Stomach smooth muscle (tissue), 2 donors: ENCODE measurements around the gene MDM2.

Experiments used
- H3K27ac ChIP-seq: one replicate; pipeline ENCODE4 v1.7.0; 2013; ENCODE audit warnings: mild to moderate bottlenecking, low read length, inconsistent platforms
- H3K27me3 ChIP-seq, 2 donors: one replicate each; pipeline ENCODE4 v1.7.0; 2013; ENCODE audit warnings: low read length in 2 of 2; ENCODE audit not compliant: insufficient read depth in 2 of 2, control insufficient read depth in 1 of 2
- H3K36me3 ChIP-seq, 2 donors: one replicate each; pipeline ENCODE4 v1.7.0; 2013; ENCODE audit warnings: low read length in 2 of 2; ENCODE audit not compliant: control insufficient read depth in 2 of 2, insufficient read depth in 2 of 2
- H3K4me1 ChIP-seq: one replicate; pipeline ENCODE4 v1.7.0; 2013; ENCODE audit warnings: low read length; ENCODE audit not compliant: control insufficient read depth, insufficient read depth
- H3K4me3 ChIP-seq, 2 donors: one replicate each; pipeline ENCODE4 v1.7.0; 2013; ENCODE audit warnings: low read length in 2 of 2
- H3K9ac ChIP-seq, 2 donors: one replicate each; pipeline ENCODE4 v1.7.0; 2013; ENCODE audit warnings: low read length in 2 of 2, mild to moderate bottlenecking in 1 of 2
- H3K9me3 ChIP-seq, 2 donors: one replicate each; pipeline ENCODE4 v1.7.0; 2013; ENCODE audit warnings: low read length in 2 of 2; ENCODE audit not compliant: control insufficient read depth in 2 of 2
- donor health status: healthy.
- donor health status: Pancreatic carcinoma.

MDM2 gene

GRCh38 chr12:68882251-68882964 is 74.4 kb downstream of the MDM2 start:
- Histone ChIP-seq H3K4me3 (no peak overlapping the region), H3K4me1 (no peaks in the 10 kb centered on the region), H3K27me3 (no peaks in the 10 kb centered on the region), H3K27ac (no peak overlapping the region), H3K36me3 (no peaks in the 10 kb centered on the region), H3K9ac (no peak overlapping the region), H3K9me3 (peaks cover 0 to 4% of the 10 kb centered on the region in 2 donors)

GRCh38 chr12:68883151-68883550 is 75.2 kb downstream of the MDM2 start:
- no peak overlapping the region for H3K27ac ChIP-seq
- H3K4me1 ChIP-seq, result no peaks in the 10 kb centered on the region
- no peaks in the 10 kb centered on the region for H3K36me3 ChIP-seq
- no peaks in the 10 kb centered on the region for H3K27me3 ChIP-seq
- peaks cover 0 to 4% of the 10 kb centered on the region in 2 donors for H3K9me3 ChIP-seq
- no peak overlapping the region for H3K9ac ChIP-seq
- no peak overlapping the region for H3K4me3 ChIP-seq

GRCh38 chr12:68884251-68884650 is 76.3 kb downstream of the MDM2 start:
- no peak overlapping the region for H3K27ac ChIP-seq
- no peak overlapping the region for H3K9ac ChIP-seq
- no peaks in the 10 kb centered on the region for H3K27me3 ChIP-seq
- H3K36me3 ChIP-seq, result no peaks in the 10 kb centered on the region
- H3K9me3 ChIP-seq, result no peaks in the 10 kb centered on the region
- H3K4me3 ChIP-seq, result no peak overlapping the region
- H3K4me1 ChIP-seq, result no peaks in the 10 kb centered on the region

GRCh38 chr12:68885381-68885780 is 77.4 kb downstream of the MDM2 start:
- no peaks in the 10 kb centered on the region for H3K36me3 ChIP-seq
- H3K27ac ChIP-seq, result no peak overlapping the region
- no peaks in the 10 kb centered on the region for H3K4me1 ChIP-seq
- H3K9ac ChIP-seq, result no peak overlapping the region
- H3K27me3 ChIP-seq, result no peaks in the 10 kb centered on the region
- H3K4me3 ChIP-seq, result no peak overlapping the region
- H3K9me3 ChIP-seq, result no peaks in the 10 kb centered on the region

GRCh38 chr12:68886636-68887572 is 78.9 kb downstream of the MDM2 start:
- Histone ChIP-seq H3K9me3 (no peaks in the 10 kb centered on the region), H3K27me3 (no peaks in the 10 kb centered on the region), H3K4me1 (no peaks in the 10 kb centered on the region), H3K9ac (no peak overlapping the region), H3K27ac (no peak overlapping the region), H3K36me3 (no peaks in the 10 kb centered on the region), H3K4me3 (no peak overlapping the region)

GRCh38 chr12:68887641-68888040 is 79.7 kb downstream of the MDM2 start:
- no peak overlapping the region for H3K9ac ChIP-seq
- H3K27me3 ChIP-seq, result no peaks in the 10 kb centered on the region
- no peak overlapping the region for H3K4me3 ChIP-seq
- no peak overlapping the region for H3K27ac ChIP-seq
- no peaks in the 10 kb centered on the region for H3K9me3 ChIP-seq
- H3K36me3 ChIP-seq, result no peaks in the 10 kb centered on the region
- H3K4me1 ChIP-seq, result no peaks in the 10 kb centered on the region

GRCh38 chr12:68888243-68888642 is 80.3 kb downstream of the MDM2 start:
- no peak overlapping the region for H3K4me3 ChIP-seq
- H3K27ac ChIP-seq, result no peak overlapping the region
- H3K9ac ChIP-seq, result no peak overlapping the region
- H3K36me3 ChIP-seq, result no peaks in the 10 kb centered on the region
- no peaks in the 10 kb centered on the region for H3K4me1 ChIP-seq
- no peaks in the 10 kb centered on the region for H3K9me3 ChIP-seq
- H3K27me3 ChIP-seq, result no peaks in the 10 kb centered on the region

- H3K36me3 ChIP-seq, result no peaks in the 10 kb centered on the region
- H3K4me1 ChIP-seq, result no peaks in the 10 kb centered on the region
- H3K9ac ChIP-seq, result no peak overlapping the region
- H3K9me3 ChIP-seq, result no peaks in the 10 kb centered on the region
- no peak overlapping the region for H3K27ac ChIP-seq
- no peaks in the 10 kb centered on the region for H3K27me3 ChIP-seq
- no peak overlapping the region for H3K4me3 ChIP-seq
Measured at GRCh38 chr12:68890701-68891113, 82.7 kb downstream of the MDM2 start.

- Histone ChIP-seq H3K4me1 (no peaks in the 10 kb centered on the region), H3K9me3 (no peaks in the 10 kb centered on the region), H3K27ac (no peak overlapping the region), H3K27me3 (no peaks in the 10 kb centered on the region), H3K9ac (no peak overlapping the region), H3K36me3 (no peaks in the 10 kb centered on the region), H3K4me3 (no peak overlapping the region)
Measured at GRCh38 chr12:68891141-68891540, 83.2 kb downstream of the MDM2 start.

GRCh38 chr12:68893201-68893600 is 85.2 kb downstream of the MDM2 start:
- H3K27ac ChIP-seq, result no peak overlapping the region
- H3K9ac ChIP-seq, result no peak overlapping the region
- no peaks in the 10 kb centered on the region for H3K9me3 ChIP-seq
- no peaks in the 10 kb centered on the region for H3K36me3 ChIP-seq
- no peaks in the 10 kb centered on the region for H3K27me3 ChIP-seq
- no peak overlapping the region for H3K4me3 ChIP-seq
- no peaks in the 10 kb centered on the region for H3K4me1 ChIP-seq

- no peaks in the 10 kb centered on the region for H3K36me3 ChIP-seq
- H3K27me3 ChIP-seq, result no peaks in the 10 kb centered on the region
- no peaks in the 10 kb centered on the region for H3K9me3 ChIP-seq
- H3K27ac ChIP-seq, result no peak overlapping the region
- H3K9ac ChIP-seq, result no peak overlapping the region
- H3K4me1 ChIP-seq, result no peaks in the 10 kb centered on the region
- H3K4me3 ChIP-seq, result no peak overlapping the region
Measured at GRCh38 chr12:68893741-68894140, 85.8 kb downstream of the MDM2 start.
